NCI-H1105 treated with DMSO at 0.1 percent for 48 hours (cell line): ENCODE data around the gene VAMP1.
A peak's percentile ranks its signal among the peaks of the same experiment; 100 is the strongest.
"Not testable (repeated sequence)": the region's sequence is repeated elsewhere in the genome, so short reads cannot be mapped to it uniquely, and the experiment has no call there.

Source experiments
- DNase-seq: peaks from one replicate; lab custom pipeline; 2025; lab: John Stamatoyannopoulos, UW

The VAMP1 gene, protein sequence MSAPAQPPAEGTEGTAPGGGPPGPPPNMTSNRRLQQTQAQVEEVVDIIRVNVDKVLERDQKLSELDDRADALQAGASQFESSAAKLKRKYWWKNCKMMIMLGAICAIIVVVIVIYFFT

DNA sequence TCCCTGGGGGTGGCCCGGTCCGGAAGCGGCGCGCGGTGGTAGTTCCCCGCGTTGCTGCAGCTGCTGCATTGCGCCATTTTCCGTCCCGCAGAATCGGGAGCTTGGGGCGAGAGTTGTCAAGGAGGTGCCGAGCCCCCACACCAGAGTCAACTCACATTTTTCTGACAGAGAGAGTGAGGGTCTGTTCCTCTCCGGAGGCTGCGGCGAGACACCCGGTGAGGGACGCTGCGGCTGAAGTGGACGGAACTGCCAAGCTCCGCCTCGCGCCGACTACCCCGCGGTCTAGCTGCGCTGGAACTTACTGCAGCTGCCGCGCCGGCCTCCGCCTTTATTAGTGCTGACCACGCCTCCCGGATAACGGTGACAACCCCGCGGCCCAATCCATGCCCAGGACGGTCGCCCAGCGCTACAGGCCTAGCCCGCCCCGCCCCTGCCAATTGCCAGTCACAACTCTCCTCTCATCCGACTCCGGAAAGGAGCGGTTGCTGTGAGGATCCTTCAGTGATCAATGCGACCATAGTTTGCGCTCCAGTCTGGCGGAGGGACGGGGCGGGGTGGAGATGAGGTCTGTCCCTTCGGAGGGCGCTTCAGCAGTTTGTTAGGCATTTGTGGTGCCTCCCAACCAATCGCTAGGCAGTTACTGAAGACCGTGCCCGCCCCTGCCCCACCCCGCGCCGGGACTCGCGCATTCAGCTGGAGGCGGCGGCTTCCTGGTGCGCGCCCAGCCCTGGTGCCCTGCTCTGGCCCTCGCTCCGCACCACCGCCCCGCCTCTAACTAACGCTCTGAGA, at the start of gene VAMP1:
Gene VAMP1 (minus strand): TSS at position 303 of the 789 bp plus-strand sequence. CDS start 146 bp downstream, at position 157.
- DNase-seq = peak; percentile 99

GRCh38 chr12:6520186-6520585, 49.7 kb upstream of the VAMP1 start:
- DNase-seq = no peak

GRCh38 chr12:6508087-6508486, 37.6 kb upstream of the VAMP1 start:
- DNase-seq = no peak

DNA sequence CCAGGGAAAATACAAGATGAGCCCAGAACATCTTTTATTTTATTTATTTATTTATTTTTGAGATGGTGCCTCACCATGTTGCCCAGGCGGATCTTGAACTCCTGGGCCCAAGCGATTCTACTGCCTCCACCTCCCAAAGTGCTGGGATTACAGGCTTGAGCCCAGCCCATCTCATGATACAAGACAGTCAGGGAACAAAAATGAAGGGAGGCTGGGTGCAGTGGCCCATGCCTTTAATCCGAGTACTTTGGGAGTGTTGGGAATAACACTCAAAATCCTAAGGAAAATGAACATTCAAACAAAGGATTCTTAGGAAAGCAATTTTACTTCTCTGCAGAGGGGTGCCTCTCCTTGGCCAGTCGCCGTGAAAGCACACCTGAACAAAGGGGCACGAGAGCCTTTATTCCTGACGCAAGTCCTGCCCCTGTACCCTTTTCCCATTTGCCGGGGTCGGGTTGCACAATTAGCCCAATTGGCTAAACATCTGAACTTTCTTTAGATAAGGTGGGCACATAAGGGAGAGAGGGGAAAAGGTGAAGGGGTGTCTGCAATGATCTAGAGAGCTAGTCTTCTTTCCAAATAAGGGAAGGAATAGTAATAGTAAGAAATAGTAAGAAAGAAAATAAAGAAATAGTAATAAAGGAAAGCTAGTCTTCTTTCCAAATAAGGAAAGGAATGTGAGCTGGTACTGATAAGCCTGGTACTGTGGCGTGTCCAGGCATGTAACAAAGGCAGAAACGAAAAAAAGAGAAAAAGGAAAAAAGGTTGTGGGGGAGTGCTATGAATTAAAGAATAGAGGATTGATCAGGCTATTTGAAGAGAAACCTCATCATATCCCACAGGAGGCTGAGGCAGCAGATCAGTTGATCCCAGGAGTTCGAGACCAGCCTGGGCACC, 36.9 kb upstream of the VAMP1 start:
- no peak for DNase-seq

GRCh38 chr12:6500466-6500865, 30.0 kb upstream of the VAMP1 start:
- DNase-seq = no peak

DNA sequence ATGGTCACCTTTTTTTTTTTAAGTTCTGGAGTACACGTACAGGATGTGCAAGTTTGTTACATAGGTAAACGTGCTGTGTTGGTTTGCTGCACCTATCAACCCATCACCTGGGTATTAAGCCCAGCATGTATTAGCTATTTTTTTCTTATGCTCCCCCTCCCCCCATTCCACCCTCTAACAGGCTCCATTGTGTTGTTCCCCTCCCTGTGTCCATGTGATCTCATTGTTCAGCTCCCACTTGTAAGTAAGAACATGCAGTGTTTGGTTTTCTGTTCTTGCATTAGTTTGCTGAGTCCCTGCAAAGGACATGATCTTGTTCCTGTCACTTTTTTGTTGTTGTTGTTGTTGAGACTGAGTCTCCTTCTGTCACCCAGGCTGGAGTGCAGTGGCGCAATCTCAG, 26.8 kb upstream of the VAMP1 start:
- not testable (repeated sequence) for DNase-seq

DNA sequence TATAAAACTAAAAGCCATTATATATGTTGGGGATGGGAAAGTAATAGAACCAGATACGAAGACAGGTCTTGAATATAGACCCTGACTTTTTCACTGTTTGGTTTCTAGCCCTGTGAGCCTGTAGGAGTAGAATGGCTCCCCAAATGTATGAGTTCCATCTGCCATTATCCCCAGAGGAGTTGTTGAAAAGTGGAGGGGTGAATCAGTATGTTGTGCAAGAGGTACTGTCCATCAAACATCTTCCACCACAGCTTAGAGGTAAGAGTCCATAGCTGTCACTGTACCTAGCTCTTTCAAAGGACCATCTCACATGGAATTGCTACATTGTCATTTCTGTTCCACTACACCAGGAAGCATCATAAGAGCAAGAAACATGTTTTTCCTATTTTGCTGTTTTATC, 24.5 kb upstream of the VAMP1 start:
- DNase-seq = no peak

- DNase-seq = no peak
Observed at GRCh38 chr12:6494258-6494743, 23.8 kb upstream of the VAMP1 start.

- peak; percentile 96 for DNase-seq
Observed at GRCh38 chr12:6493497-6494257, 23.2 kb upstream of the VAMP1 start, which contains the start of gene NCAPD2. Gene NCAPD2, plus strand, starts transcription at chr12:6494102. Its CDS starts 997 bp downstream, at chr12:6495099.

GRCh38 chr12:6492838-6493496, 22.5 kb upstream of the VAMP1 start, which contains the start of gene MRPL51:
Gene MRPL51, minus strand, starts transcription at chr12:6493262. Its CDS starts 126 bp downstream, at chr12:6493136.
- DNase-seq = peak; percentile 93

- DNase-seq = not testable (repeated sequence)
Observed at GRCh38 chr12:6490673-6491072, 20.2 kb upstream of the VAMP1 start.

- no peak for DNase-seq
Observed at GRCh38 chr12:6489449-6489848, 19.0 kb upstream of the VAMP1 start.

GRCh38 chr12:6488240-6488639, 17.8 kb upstream of the VAMP1 start:
- no peak for DNase-seq

- no peak for DNase-seq
Observed at GRCh38 chr12:6478416-6478815, 7.9 kb upstream of the VAMP1 start.

GRCh38 chr12:6477601-6478377, 7.3 kb upstream of the VAMP1 start:
- not testable (repeated sequence) for DNase-seq

GRCh38 chr12:6476489-6476888, 6.0 kb upstream of the VAMP1 start:
- no peak for DNase-seq

GRCh38 chr12:6475233-6475975, 4.9 kb upstream of the VAMP1 start:
- DNase-seq = not testable (repeated sequence)

DNA sequence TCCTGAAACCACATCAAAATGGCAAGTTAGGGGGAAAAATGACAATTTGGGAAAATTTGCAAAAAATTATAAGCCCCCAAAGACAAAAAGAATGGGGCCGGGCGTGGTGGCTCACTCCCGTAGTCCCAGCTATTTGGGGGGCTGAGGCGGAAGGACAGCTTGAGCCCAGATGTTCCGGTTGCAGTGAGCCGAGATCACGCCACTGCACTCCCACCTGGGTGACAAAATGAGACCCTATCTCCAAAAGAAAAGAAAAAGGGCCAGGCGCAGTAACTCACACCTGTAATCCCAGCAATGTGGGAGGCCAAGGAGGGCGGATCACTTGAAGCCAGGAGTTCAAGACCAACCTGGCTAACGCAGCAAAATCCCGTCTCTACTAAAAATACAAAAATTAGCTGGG, 2.0 kb upstream of the VAMP1 start:
- DNase-seq = no peak

- no peak for DNase-seq
Observed at GRCh38 chr12:6471989-6472360, 1.5 kb upstream of the VAMP1 start.
